Esophagus squamous epithelium (tissue), 5 donors: ENCODE measurements around the gene B3GALT4. TPM values are rescaled to one million over a fixed set of nuclear protein-coding genes. Genes with fewer than 3 reads are reported as not detected.
A peak's percentile ranks its signal among the peaks of the same experiment; 100 is the strongest.

ENCODE experiments used
- DNase-seq: peaks from one replicate; lab custom pipeline; 2025; lab: John Stamatoyannopoulos, UW
- H3K27ac ChIP-seq, 4 donors: fragments of 200-600 bp; sonication (generic); one replicate each; pipeline ENCODE4 v1.5.1; 2016 to 2019; ENCODE audit warnings: mild to moderate bottlenecking in 1 of 4
- H3K27me3 ChIP-seq, 4 donors: fragments of 200-600 bp; sonication (generic); 1 replicate in 3 of 4; 2 replicates in 1 of 4; pipeline versions ENCODE4 v1.5.1 to v1.6.0; 2017 to 2021; ENCODE audit warnings: antibody characterized with exemption in 1 of 4
- H3K36me3 ChIP-seq, 3 donors: fragments of 200-600 bp; sonication (generic); one replicate each; pipeline ENCODE4 v1.5.1; 2016 to 2019
- H3K4me1 ChIP-seq, 3 donors: fragments of 200-600 bp; sonication (generic); one replicate each; pipeline ENCODE4 v1.5.1; 2017 to 2019
- H3K4me3 ChIP-seq, 4 donors: fragments of 200-600 bp; sonication (generic); 1 replicate in 3 of 4; 2 replicates in 1 of 4; pipeline ENCODE4 v1.5.1; 2016 to 2019; ENCODE audit warnings: mild to moderate bottlenecking in 2 of 4, moderate library complexity in 1 of 4
- H3K9me3 ChIP-seq, 3 donors: fragments of 200-600 bp; sonication (generic); one replicate each; pipeline ENCODE4 v1.5.1; 2016 to 2019
- CTCF ChIP-seq, 6 experiments: fragments of 450-650 bp in 4 of 6; fragments of 200-600 bp in 2 of 6; sonication (generic) in 2 of 6; IDR thresholded peaks; one replicate each; pipeline ENCODE4 v1.5.1; 2016 to 2019; ENCODE audit warnings: antibody characterized with exemption in 6 of 6, mild to moderate bottlenecking in 4 of 6, moderate library complexity in 4 of 6
- POLR2A ChIP-seq, 4 donors: fragments of 450-650 bp; IDR thresholded peaks; one replicate each; pipeline ENCODE4 v1.6.1; 2017; ENCODE audit warnings: antibody characterized with exemption in 4 of 4, mild to moderate bottlenecking in 4 of 4, moderate library complexity in 3 of 4
- WGBS, 2 donors: methylation state at CpG; one replicate each; pipeline ENCODE4 v1.1.5; 2018; 5-methylcytosine and 5-hydroxymethylcytosine counted together
- intact Hi-C: fragments of 100-400 bp; cut with DNase I; formaldehyde crosslinking; loops from one replicate; pipeline ENCODE4 v1.15.0; 2022
- total RNA-seq, 4 donors: library from RNA; depleted of rRNA; stranded (reverse); fragments of >200 nt; gene quantifications; one replicate each; pipeline ENCODE4 v1.1.0, GENCODE V29; 2016
- donor health status: DM: yes; HTN: yes; CAD: no.

B3GALT4 gene
- total RNA-seq, 4 donors from 2014 or later, result 9.4 to 31.1 (median 15.0) TPM

- Histone ChIP-seq H3K27ac (peak within 1 kb of the TSS; percentile 68 to 92 (median 82)), H3K4me3 (peak within 1 kb of the TSS; percentile 53 to 84 (median 82)), H3K27me3 (no peaks in the 10 kb centered on the region), H3K4me1 (peaks cover 21 to 42% (median 25%) of the 10 kb centered on the region in 3 donors), H3K9me3 (no peaks in the 10 kb centered on the region), H3K36me3 (peaks cover 12 to 76% (median 30%) of the 10 kb centered on the region in 3 donors)
- DNase-seq, result no peak
- intact Hi-C loops, result no loop called here
- WGBS, 2 donors, result 1 to 2% methylated on average over 23 to 25 of the region's 43 CpGs
- TF ChIP-seq POLR2A (IDR thresholded peaks at IDR 0.05) (peak in 1 of 4 donors; percentile 45), CTCF (IDR thresholded peaks at IDR 0.05) (no peak)
Observed at GRCh38 chr6:33288921-33289783, 12.2 kb downstream of the B3GALT4 start, which contains the start of the genes PFDN6 and WDR46. TSS of gene PFDN6 (plus strand) at chr6:33289601. CDS start at chr6:33289857, 256 bp downstream. TSS of gene WDR46 (minus strand) at chr6:33289239. CDS start at chr6:33289170, 69 bp downstream.

GRCh38 chr6:33289784-33290315 lies 12.9 kb downstream of the B3GALT4 start:
- no peak for DNase-seq
- H3K9me3 ChIP-seq, result no peaks in the 10 kb centered on the region
- H3K36me3 ChIP-seq, result peaks cover 12 to 76% (median 34%) of the 10 kb centered on the region in 3 donors
- WGBS, 2 donors, result 0% methylated on average over 8 to 14 of the region's 14 CpGs
- no peaks in the 10 kb centered on the region for H3K27me3 ChIP-seq
- H3K4me1 ChIP-seq, result peaks cover 21 to 49% (median 25%) of the 10 kb centered on the region in 3 donors
- H3K27ac ChIP-seq, result peak overlapping the region; percentile 68 to 92 (median 82)
- peak overlapping the region; percentile 53 to 84 (median 82) for H3K4me3 ChIP-seq
- TF ChIP-seq POLR2A (IDR thresholded peaks at IDR 0.05) (no peak), CTCF (IDR thresholded peaks at IDR 0.05) (no peak)
- intact Hi-C loops, result no loop called here

GRCh38 chr6:33290459-33290858 lies 13.5 kb downstream of the B3GALT4 start:
- H3K36me3 ChIP-seq, result peaks cover 12 to 76% (median 39%) of the 10 kb centered on the region in 3 donors
- peaks cover 21 to 55% (median 25%) of the 10 kb centered on the region in 3 donors for H3K4me1 ChIP-seq
- H3K4me3 ChIP-seq, result peak overlapping the region in 3 of 4 donors; percentile 82 to 84 (median 82)
- TF ChIP-seq POLR2A (IDR thresholded peaks at IDR 0.05) (no peak), CTCF (IDR thresholded peaks at IDR 0.05) (no peak)
- WGBS, 2 donors, result 60 to 74% methylated on average over 6 to 7 of the region's 7 CpGs
- no peaks in the 10 kb centered on the region for H3K9me3 ChIP-seq
- peak overlapping the region in 2 of 4 donors; percentile 83 to 92 for H3K27ac ChIP-seq
- intact Hi-C loops, result no loop called here
- DNase-seq, result no peak
- no peaks in the 10 kb centered on the region for H3K27me3 ChIP-seq

GRCh38 chr6:33292996-33293682 lies 16.2 kb downstream of the B3GALT4 start:
- WGBS, 2 donors, result 81% methylated on average over 11 to 13 of the region's 16 CpGs

More at GRCh38 chr6:33292996-33293682, 16.2 kb downstream of the B3GALT4 start:
- Histone ChIP-seq H3K9me3 (no peaks in the 10 kb centered on the region), H3K36me3 (peaks cover 18 to 62% (median 31%) of the 10 kb centered on the region in 3 donors), H3K27me3 (no peaks in the 10 kb centered on the region), H3K27ac (no peak overlapping the region), H3K4me3 (no peak overlapping the region), H3K4me1 (peaks cover 24 to 66% (median 32%) of the 10 kb centered on the region in 3 donors)
- intact Hi-C loops, result no loop called here
- DNase-seq, result no peak
- TF ChIP-seq POLR2A (IDR thresholded peaks at IDR 0.05) (no peak), CTCF (IDR thresholded peaks at IDR 0.05) (no peak)
